Mesendoderm (in vitro differentiated cells): Measurements from ENCODE around the gene COPB2.
"Not testable (repeated sequence)": the region's sequence is repeated elsewhere in the genome, so short reads cannot be mapped to it uniquely, and the experiment has no call there.

Source experiments
- DNase-seq: peaks from one replicate; pipeline ENCODE4 v3.0.0; 2013
- H2AK5ac ChIP-seq: 2 replicates; pipeline ENCODE4 v1.6.1; 2013; ENCODE audit warnings: low read length, inconsistent platforms
- H2BK120ac ChIP-seq: 2 replicates; pipeline ENCODE4 v1.6.1; 2013; ENCODE audit warnings: low read depth, mild to moderate bottlenecking, low read length, moderate library complexity, mixed read lengths
- H2BK15ac ChIP-seq: replicated peaks from 2 replicates; pipeline ENCODE4 v1.6.1; 2013; ENCODE audit warnings: low read depth, mild to moderate bottlenecking, moderate library complexity
- H2BK5ac ChIP-seq: 2 replicates; pipeline ENCODE4 v1.6.1; 2013; ENCODE audit warnings: low read length, inconsistent platforms
- H3K18ac ChIP-seq: 2 replicates; pipeline ENCODE4 v1.6.1; 2013; ENCODE audit warnings: mild to moderate bottlenecking, low read length, mixed read lengths
- H3K23ac ChIP-seq: one replicate; pipeline ENCODE4 v1.6.1; 2013; ENCODE audit warnings: low read length
- H3K27ac ChIP-seq: 2 replicates; pipeline ENCODE4 v1.5.1; 2013; ENCODE audit warnings: low read depth, mild to moderate bottlenecking, inconsistent platforms, low read length, moderate library complexity
- H3K27me3 ChIP-seq: 2 replicates; pipeline ENCODE4 v1.6.1; 2013; ENCODE audit warnings: low read length, control low read depth, mild to moderate bottlenecking, inconsistent platforms; ENCODE audit not compliant: insufficient read depth, poor library complexity
- H3K36me3 ChIP-seq: 2 replicates; pipeline ENCODE4 v1.6.1; 2013; ENCODE audit warnings: low read length, inconsistent platforms; ENCODE audit not compliant: control insufficient read depth, insufficient read depth
- H3K4ac ChIP-seq: one replicate; pipeline ENCODE4 v1.6.1; 2013; ENCODE audit warnings: low read depth, mild to moderate bottlenecking, low read length, moderate library complexity
- H3K4me1 ChIP-seq: 2 replicates; pipeline ENCODE4 v1.6.1; 2013; ENCODE audit warnings: low read depth, low read length, inconsistent platforms; ENCODE audit not compliant: control insufficient read depth
- H3K4me2 ChIP-seq: 2 replicates; pipeline ENCODE4 v1.6.1; 2013; ENCODE audit warnings: low read length
- H3K4me3 ChIP-seq: 2 replicates; pipeline ENCODE4 v1.5.1; 2013; ENCODE audit warnings: mild to moderate bottlenecking, low read length
- H3K56ac ChIP-seq: one replicate; pipeline ENCODE4 v1.6.1; 2013; ENCODE audit warnings: low read length
- H3K79me1 ChIP-seq: 2 replicates; pipeline ENCODE4 v1.6.1; 2013; ENCODE audit warnings: low read length, inconsistent platforms
- H3K79me2 ChIP-seq: 2 replicates; pipeline ENCODE4 v1.6.1; 2013; ENCODE audit warnings: mild to moderate bottlenecking, low read length; ENCODE audit not compliant: control insufficient read depth, insufficient read depth
- H3K9ac ChIP-seq: 2 replicates; pipeline ENCODE4 v1.6.1; 2013; ENCODE audit warnings: low read length, inconsistent platforms
- H4K5ac ChIP-seq: one replicate; pipeline ENCODE4 v1.6.1; 2013; ENCODE audit warnings: low read length
- H4K8ac ChIP-seq: one replicate; pipeline ENCODE4 v1.6.1; 2013; ENCODE audit warnings: low read depth, mild to moderate bottlenecking, control low read depth, low read length, moderate library complexity
- WGBS: extraction: QIAGEN DNeasy Blood & Tissue Kit; methylation state at CpG from one replicate; pipeline ENCODE4 v1.1.7; 2013; ENCODE audit warnings: low lambda C conversion rate, missing lambda C conversion rate; ENCODE audit not compliant: insufficient coverage; ENCODE audit errors: extremely low coverage; 5-methylcytosine and 5-hydroxymethylcytosine counted together

Gene COPB2

DNA sequence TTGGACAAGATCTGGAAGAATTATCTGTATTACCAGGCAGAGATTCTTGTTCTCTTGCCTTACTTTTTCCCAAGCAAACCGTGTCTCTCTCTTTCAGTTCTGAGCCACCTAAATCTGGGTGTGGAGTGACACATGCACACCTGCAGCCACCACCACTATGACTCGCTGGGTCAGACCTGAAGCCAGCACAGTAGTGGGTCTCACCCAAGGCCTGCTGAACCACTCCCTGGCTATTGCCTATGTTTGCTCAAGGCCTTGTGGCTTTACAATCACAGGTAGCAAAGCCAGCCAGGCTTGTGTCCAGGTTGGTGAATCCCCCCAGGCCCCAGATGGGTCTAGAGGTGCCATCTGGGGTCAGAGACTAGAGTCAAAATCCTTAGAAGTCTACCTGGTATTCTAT is 28.7 kb upstream of the COPB2 start:
- Histone ChIP-seq H3K4me1 (no peaks in the 10 kb centered on the region), H3K23ac (no peak overlapping the region), H3K79me2 (no peaks in the 10 kb centered on the region), H3K27ac (no peak overlapping the region), H3K18ac (no peak overlapping the region), H3K4me3 (no peak overlapping the region), H3K4me2 (no peak overlapping the region), H2BK120ac (no peak overlapping the region), H3K56ac (no peak overlapping the region), H2AK5ac (no peak overlapping the region), H3K27me3 (no peaks in the 10 kb centered on the region), H4K5ac (no peak overlapping the region), H3K4ac (no peak overlapping the region), H3K79me1 (no peaks in the 10 kb centered on the region), H2BK15ac (no peak overlapping the region), H3K9ac (no peak overlapping the region), H3K36me3 (no peaks in the 10 kb centered on the region), H2BK5ac (no peak overlapping the region), H4K8ac (no peak overlapping the region)
- no CpG with 5 or more reads among the region's 2 CpGs for WGBS
- no peak for DNase-seq

DNA sequence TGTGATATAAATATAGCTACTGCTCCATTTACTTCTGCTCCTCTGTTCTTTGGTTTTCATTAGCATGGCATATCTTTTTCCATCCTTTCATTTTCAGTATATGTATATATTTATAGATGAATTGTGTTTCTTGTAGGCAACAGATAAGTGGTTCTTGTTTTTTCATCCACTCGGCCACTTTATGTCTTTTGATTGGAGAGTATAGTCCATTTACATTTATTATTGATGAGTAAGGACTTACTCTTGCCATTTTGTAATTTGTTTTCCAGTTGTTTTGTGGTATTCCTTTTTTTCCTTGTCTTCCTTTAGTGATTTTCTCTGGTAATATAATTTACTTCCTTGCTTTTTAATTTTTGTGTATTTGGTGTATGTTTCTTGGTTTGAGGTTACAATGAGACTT is 26.8 kb upstream of the COPB2 start:
- Histone ChIP-seq H3K4ac (no peak overlapping the region), H3K23ac (no peak overlapping the region), H3K79me1 (no peaks in the 10 kb centered on the region), H3K4me3 (no peak overlapping the region), H3K4me2 (no peak overlapping the region), H3K36me3 (no peaks in the 10 kb centered on the region), H2AK5ac (no peak overlapping the region), H3K79me2 (no peaks in the 10 kb centered on the region), H3K9ac (no peak overlapping the region), H3K18ac (no peak overlapping the region), H3K27ac (no peak overlapping the region), H3K27me3 (no peaks in the 10 kb centered on the region), H2BK5ac (no peak overlapping the region), H4K8ac (no peak overlapping the region), H2BK120ac (no peak overlapping the region), H4K5ac (no peak overlapping the region), H2BK15ac (no peak overlapping the region), H3K56ac (no peak overlapping the region), H3K4me1 (no peaks in the 10 kb centered on the region)
- no CpG with 5 or more reads among the region's 1 CpG for WGBS
- DNase-seq = no peak

DNA sequence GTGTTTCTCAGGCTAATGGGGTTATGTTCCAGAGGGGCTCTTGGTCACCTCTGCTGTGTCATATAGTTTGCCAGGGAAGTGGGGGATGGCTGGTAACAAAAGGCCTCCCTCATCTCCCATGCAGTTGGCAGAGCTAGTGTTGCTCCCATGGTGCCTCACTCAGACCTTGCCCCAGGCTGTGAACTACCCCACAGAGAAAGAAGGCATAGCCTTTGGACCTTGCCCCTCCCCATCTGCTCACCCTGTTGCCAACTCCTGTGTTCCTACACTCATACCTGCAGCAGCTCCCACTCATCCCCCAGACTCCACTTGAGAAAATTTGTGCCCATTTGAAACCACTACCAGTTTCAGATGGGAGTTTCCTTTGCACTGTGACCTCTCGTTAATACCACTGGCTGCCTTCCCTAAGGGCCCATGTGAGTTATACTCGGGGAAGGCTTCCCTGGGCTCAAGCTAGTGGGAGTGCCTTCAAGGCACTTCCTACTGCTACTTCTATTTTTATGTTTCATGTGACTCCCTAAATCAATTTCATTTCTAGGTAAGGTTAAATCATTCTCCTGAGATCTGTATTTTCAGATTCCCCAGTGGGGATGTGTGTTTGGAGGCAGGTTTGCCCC is 25.3 kb upstream of the COPB2 start:
- Histone ChIP-seq H3K56ac (no peak overlapping the region), H2BK5ac (no peak overlapping the region), H3K18ac (no peak overlapping the region), H2BK120ac (no peak overlapping the region), H3K79me2 (no peaks in the 10 kb centered on the region), H3K4me3 (no peak overlapping the region), H3K4me2 (no peak overlapping the region), H3K36me3 (no peaks in the 10 kb centered on the region), H3K23ac (no peak overlapping the region), H3K4me1 (no peaks in the 10 kb centered on the region), H3K4ac (no peak overlapping the region), H3K27me3 (no peaks in the 10 kb centered on the region), H2AK5ac (no peak overlapping the region), H3K27ac (no peak overlapping the region), H4K5ac (no peak overlapping the region), H3K79me1 (no peaks in the 10 kb centered on the region), H4K8ac (no peak overlapping the region), H3K9ac (no peak overlapping the region), H2BK15ac (no peak overlapping the region)
- no CpG with 5 or more reads among the region's 2 CpGs for WGBS
- no peak for DNase-seq

DNA sequence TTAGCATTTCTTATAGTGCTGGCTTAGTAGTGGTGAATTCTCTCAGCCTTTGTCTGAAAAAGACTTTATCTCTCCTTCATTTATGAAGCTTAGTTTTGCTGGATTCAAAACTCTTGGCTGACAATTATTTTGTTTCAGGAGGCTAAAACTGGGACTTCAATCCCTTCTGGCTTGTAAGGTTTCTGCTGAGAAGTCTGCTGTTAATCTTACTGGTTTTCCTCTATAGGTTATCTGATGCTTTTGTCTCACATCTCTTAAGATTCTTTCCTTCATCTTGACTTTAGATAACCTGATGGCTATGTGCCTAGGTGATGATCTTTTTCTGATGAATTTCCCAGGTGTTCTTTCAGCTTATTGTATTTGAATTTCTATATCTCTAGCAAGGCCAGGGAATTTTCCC is 23.4 kb upstream of the COPB2 start:
- H3K4me2 ChIP-seq, H3K27ac ChIP-seq, H3K4ac ChIP-seq, H2AK5ac ChIP-seq, H3K4me3 ChIP-seq, H4K8ac ChIP-seq, H3K79me2 ChIP-seq, H3K9ac ChIP-seq, H3K36me3 ChIP-seq, H4K5ac ChIP-seq, H2BK5ac ChIP-seq, H3K27me3 ChIP-seq, H3K18ac ChIP-seq, H3K23ac ChIP-seq, H3K4me1 ChIP-seq, DNase-seq, H2BK120ac ChIP-seq, H3K79me1 ChIP-seq, H3K56ac ChIP-seq, H2BK15ac ChIP-seq: not testable (repeated sequence)

DNA sequence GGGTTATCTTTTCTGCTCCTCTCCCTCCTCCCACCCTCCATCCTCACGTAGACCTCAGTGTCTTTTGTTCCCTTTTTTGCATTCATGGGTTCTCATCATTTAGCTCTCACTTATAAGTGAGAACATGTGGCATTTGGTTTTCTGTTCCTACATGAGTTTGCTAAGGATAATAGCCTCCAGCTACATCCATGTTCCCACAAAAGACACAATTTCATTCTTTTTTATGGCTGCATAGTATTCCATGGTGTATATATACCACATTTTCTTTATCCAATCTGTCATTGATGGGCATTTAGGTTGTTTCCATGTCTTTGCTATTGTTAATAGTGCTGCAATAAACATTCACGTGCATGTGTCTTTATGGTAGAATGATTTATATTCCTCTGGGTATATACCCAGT is 11.7 kb upstream of the COPB2 start:
- H4K8ac ChIP-seq = not testable (repeated sequence)
- no CpG with 5 or more reads among the region's 2 CpGs for WGBS

DNA sequence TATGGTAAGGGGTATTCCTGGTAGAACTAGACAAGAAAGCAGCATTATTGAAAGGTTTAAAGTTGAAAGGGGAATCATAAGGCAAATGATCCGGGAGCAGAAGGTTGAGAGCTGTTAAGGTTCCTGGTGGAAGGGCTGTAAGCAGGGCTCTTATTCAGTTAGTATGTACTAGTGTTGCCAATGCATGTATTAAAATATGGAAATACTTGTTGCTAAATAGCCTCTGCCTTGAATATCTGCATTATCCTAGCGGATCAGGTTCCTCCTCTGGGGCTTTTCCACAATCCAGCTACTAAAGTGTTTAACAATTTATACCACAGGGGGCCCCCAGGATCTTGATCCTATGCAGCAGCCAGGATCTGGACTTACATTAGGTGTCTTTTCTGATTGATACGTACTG is 7.3 kb upstream of the COPB2 start:
- Histone ChIP-seq H2BK120ac (no peak overlapping the region), H2BK5ac (no peak overlapping the region), H3K36me3 (no peaks in the 10 kb centered on the region), H3K23ac (no peak overlapping the region), H3K4me1 (no peaks in the 10 kb centered on the region), H2AK5ac (no peak overlapping the region), H4K8ac (no peak overlapping the region), H3K18ac (no peak overlapping the region), H3K27me3 (no peaks in the 10 kb centered on the region), H3K4ac (no peak overlapping the region), H4K5ac (no peak overlapping the region), H3K79me2 (no peaks in the 10 kb centered on the region), H3K27ac (no peak overlapping the region), H3K56ac (no peak overlapping the region), H3K9ac (no peak overlapping the region), H3K4me3 (no peak overlapping the region), H2BK15ac (no peak overlapping the region), H3K4me2 (no peak overlapping the region), H3K79me1 (no peaks in the 10 kb centered on the region)
- WGBS = no CpG with 5 or more reads among the region's 3 CpGs
- no peak for DNase-seq

More for the DNA sequence above, 11.7 kb upstream of the COPB2 start:
- not testable (repeated sequence) for DNase-seq, H3K9ac ChIP-seq, H3K79me1 ChIP-seq, H2BK5ac ChIP-seq, H3K23ac ChIP-seq, H2BK15ac ChIP-seq, H3K4me1 ChIP-seq, H3K56ac ChIP-seq, H3K4ac ChIP-seq, H4K5ac ChIP-seq, H3K36me3 ChIP-seq, H3K27me3 ChIP-seq, H3K18ac ChIP-seq, H3K4me2 ChIP-seq, H3K27ac ChIP-seq, H2AK5ac ChIP-seq, H3K79me2 ChIP-seq, H3K4me3 ChIP-seq, H2BK120ac ChIP-seq
